Spleen (tissue), 7 donors: Measurements from ENCODE around the gene NDUFAF2.

Source experiments
- CTCF ChIP-seq, 11 experiments: fragments of 200-600 bp in 7 of 11; fragments of 450-650 bp in 4 of 11; sonication (generic) in 4 of 11; IDR thresholded peaks in 8 of 11; conservative IDR thresholded peaks in 3 of 11; 1 replicate in 7 of 11; 2 replicates in 4 of 11; pipeline versions ENCODE4 v1.4.0 to v1.8.0; 2016 to 2021; ENCODE audit warnings: antibody characterized with exemption in 11 of 11, inconsistent platforms in 4 of 11, mild to moderate bottlenecking in 1 of 11
- POLR2AphosphoS5 ChIP-seq, 3 donors: sonication (generic); formaldehyde crosslinking; IDR thresholded peaks; one replicate each; pipeline ENCODE4 v1.5.1; 2017; ENCODE audit warnings: antibody characterized with exemption in 3 of 3
- donor health status: DM: no; HTN: no; CAD: no; lungs with moderate emphysema.
- donor health status: DM: no; HTN: no; CAD: no.
- donor health status: DM: no; HTN: no; CAD: no.

DNA sequence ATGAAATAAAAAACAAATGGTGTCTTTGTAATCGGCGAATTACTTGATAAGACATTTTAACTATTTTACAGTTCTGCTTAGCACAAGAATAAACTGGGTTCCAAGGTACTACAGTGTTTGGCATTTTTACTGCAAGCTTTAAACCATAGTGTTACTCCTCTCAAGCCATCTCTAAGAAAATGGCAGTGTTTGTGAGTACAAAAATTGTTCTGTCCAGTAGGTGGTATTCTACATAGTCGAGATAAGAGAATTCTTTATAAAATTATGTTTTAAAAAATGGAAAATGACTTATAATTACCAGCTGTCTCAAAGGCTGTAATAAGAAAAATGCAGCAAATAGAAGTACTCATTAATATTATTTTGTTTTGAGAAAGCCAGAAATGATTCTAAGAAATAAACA lies 214.1 kb downstream of the NDUFAF2 start:
- TF ChIP-seq CTCF (IDR thresholded peaks at IDR 0.05 in 8 of 11, conservative IDR thresholded peaks at IDR 0.05 in 3 of 11) (no peak), POLR2AphosphoS5 (IDR thresholded peaks at IDR 0.05) (no peak)
